HL-60 (cell line): Measurements from ENCODE around the gene RANBP3.

ENCODE experiments used
- CTCF ChIP-seq: IDR thresholded peaks from one replicate; pipeline ENCODE4 v1.5.1; 2011; ENCODE audit warnings: low read length, control low read depth, inconsistent platforms; ENCODE audit not compliant: insufficient read depth
- POLR2AphosphoS5 ChIP-seq: IDR thresholded peaks from 2 replicates; pipeline ENCODE4 v1.6.1; 2012; ENCODE audit warnings: low read depth
- SPI1 ChIP-seq: IDR thresholded peaks from 2 replicates; pipeline ENCODE4 v1.6.1; 2012; ENCODE audit warnings: low read depth, mild to moderate bottlenecking, borderline replicate concordance
- TF ChIP-seq, protein P1 (sequence below): IDR thresholded peaks from 2 replicates; pipeline ENCODE4 v1.6.1; 2012; ENCODE audit warnings: low read depth; ENCODE audit not compliant: insufficient replicate concordance

GRCh38 chr19:5900976-5901375 lies 77.0 kb downstream of the RANBP3 start:
- TF ChIP-seq POLR2AphosphoS5 (no peak), SPI1 (no peak), CTCF (no peak)
- TF ChIP-seq, protein P1, sequence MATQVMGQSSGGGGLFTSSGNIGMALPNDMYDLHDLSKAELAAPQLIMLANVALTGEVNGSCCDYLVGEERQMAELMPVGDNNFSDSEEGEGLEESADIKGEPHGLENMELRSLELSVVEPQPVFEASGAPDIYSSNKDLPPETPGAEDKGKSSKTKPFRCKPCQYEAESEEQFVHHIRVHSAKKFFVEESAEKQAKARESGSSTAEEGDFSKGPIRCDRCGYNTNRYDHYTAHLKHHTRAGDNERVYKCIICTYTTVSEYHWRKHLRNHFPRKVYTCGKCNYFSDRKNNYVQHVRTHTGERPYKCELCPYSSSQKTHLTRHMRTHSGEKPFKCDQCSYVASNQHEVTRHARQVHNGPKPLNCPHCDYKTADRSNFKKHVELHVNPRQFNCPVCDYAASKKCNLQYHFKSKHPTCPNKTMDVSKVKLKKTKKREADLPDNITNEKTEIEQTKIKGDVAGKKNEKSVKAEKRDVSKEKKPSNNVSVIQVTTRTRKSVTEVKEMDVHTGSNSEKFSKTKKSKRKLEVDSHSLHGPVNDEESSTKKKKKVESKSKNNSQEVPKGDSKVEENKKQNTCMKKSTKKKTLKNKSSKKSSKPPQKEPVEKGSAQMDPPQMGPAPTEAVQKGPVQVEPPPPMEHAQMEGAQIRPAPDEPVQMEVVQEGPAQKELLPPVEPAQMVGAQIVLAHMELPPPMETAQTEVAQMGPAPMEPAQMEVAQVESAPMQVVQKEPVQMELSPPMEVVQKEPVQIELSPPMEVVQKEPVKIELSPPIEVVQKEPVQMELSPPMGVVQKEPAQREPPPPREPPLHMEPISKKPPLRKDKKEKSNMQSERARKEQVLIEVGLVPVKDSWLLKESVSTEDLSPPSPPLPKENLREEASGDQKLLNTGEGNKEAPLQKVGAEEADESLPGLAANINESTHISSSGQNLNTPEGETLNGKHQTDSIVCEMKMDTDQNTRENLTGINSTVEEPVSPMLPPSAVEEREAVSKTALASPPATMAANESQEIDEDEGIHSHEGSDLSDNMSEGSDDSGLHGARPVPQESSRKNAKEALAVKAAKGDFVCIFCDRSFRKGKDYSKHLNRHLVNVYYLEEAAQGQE: no peak
